DLD1 (cell line): ENCODE measurements around the gene PTPN18.

Experiments used
- in situ Hi-C: cut with HindIII; loops from 2 replicates; pipeline ENCODE4 v1.10.0; 2017; ENCODE audit warnings: low sequenced_read_pairs

Gene PTPN18

GRCh38 chr2:130339885-130340745 is 15.7 kb upstream of the PTPN18 start:
- in situ Hi-C loops = no loop called here

DNA sequence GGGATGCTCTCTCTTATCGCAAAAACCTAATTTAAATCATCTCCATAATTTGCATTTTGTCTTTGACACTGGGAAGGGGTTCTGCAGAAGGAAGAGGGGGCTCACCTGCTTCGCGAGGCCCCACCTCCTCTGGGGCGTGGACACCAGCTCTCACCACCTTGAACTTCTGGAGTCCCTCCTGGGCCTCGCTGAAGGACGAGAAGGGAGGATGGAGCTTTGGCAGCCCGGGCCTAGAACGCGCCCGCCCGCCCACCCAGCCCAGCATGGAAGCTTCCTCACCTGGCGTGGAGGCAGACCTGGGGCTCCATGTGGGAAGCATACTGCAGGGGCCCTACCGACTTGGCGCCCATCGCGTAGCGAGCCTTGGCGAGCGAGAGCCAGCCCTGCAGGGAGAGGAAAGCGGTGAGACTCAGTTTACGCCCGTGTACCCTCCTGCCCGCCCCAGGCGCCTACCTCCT is 14.3 kb upstream of the PTPN18 start:
- in situ Hi-C loops = no loop called here

DNA sequence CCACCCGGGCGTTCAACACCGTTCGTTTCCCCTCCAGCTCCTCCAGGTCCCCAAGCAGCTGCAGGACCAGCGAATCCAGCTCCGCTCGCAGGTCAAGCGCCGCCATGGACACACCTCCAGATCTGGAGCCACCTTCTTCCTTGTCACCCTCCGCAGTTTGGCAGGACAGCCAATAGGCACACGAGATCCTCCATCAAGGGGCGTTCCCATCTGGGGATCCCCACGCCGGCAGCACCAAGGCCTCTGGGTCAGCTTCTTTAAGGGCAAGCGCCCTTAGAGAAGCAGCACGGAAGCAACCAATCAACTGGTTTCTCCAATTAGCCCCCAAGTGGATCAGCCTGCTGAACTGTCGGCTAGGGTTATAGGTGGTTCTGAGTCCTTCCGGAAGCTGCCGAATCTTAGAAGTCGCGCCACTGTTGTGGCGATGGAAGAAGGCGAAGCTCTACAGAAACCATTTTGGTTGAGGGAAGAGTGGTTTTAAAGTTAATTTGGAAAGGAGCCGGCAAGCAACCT is 13.8 kb upstream of the PTPN18 start:
- in situ Hi-C loops = no loop called here

GRCh38 chr2:130342533-130343275 is 13.2 kb upstream of the PTPN18 start, which contains the start of gene IMP4:
IMP4 (plus strand) TSS chr2:130342897; CDS start chr2:130342933, 36 bp downstream.
- in situ Hi-C loops = no loop called here

- in situ Hi-C loops = no loop called here
These were observed 11.3 kb upstream of the PTPN18 start for GRCh38 chr2:130344578-130344977.

DNA sequence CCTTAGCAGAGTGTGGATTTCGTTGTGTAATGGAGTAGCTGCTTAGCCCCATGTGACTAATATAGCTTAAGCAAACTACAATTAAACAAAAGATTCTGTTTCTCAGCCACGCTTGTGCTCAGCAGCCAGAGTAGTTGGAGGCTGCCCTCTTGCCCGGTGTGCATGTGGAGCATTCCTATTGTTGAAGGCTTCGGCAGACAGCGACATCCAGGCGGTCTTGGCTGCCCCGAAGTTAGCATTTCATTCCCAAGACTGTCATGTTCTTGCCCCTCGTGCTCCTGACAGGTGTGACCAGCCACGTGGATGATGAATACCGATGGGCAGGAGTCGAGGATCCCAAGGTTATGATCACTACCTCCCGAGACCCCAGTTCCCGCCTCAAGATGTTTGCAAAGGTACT is 10.8 kb upstream of the PTPN18 start:
- in situ Hi-C loops = no loop called here

- in situ Hi-C loops = no loop called here
These were observed 10.2 kb upstream of the PTPN18 start for GRCh38 chr2:130345611-130346010.

DNA sequence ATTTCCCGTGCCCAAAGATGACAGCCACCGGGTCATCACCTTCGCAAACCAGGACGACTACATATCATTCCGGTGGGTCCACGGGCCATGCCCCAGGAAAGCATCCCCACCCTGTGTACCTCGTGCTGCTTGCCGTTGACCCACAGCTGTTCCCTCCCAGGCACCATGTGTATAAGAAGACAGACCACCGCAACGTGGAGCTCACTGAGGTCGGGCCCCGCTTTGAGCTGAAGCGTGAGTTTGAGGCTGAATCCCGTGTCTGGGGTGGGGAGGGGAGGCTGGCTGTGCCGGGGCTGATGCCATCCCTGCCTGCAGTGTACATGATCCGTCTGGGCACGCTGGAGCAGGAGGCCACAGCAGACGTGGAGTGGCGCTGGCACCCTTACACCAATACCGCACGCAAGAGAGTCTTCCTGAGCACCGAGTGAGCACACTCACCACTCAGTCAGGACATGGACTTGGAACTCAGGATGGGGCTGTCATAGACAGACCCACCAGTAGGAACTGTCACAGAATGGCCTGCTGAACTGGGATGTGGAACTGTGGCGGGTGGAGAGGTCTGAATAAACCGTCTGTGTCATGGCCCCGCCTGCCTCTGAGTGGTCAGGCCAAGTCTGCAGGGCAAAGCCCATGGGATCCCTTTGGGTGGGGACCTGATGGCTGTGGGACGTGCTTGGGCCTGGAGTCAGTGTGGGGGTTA is 9.7 kb upstream of the PTPN18 start:
- in situ Hi-C loops = no loop called here

GRCh38 chr2:130346741-130347066 is 9.2 kb upstream of the PTPN18 start:
- in situ Hi-C loops = no loop called here

DNA sequence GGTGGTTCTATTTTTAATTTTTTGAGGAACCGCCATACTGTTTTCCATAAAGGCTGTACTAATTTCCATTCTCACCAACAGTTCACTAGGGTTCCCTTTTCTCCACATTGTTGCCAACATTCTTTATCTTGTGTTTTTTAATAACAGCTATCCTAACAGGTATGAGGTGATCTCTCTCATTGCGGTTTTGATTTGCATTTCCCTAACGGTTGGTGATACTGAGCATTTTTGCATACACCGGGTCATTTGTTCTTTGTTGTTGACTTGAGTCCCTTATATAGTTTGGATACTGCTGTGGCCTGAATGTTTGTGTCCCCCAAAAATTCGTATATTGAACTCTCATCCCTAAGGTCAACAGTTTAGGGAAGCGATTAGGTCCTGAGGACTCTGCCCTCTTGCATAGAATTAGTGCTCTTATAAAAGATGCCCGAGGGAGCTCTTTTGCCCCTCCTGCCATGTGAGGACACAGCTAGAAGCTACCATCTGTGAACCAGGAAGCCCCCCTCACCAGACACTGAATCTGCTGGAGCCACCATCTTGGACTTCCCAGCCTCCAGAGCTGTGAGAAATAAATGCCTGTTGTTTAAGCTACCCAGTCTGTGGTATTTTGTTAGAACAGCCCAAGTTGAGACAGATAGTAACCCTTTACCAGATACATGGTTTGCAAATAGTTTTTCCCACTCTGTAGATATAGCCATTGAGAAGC is 8.5 kb upstream of the PTPN18 start:
- in situ Hi-C loops = no loop called here

DNA sequence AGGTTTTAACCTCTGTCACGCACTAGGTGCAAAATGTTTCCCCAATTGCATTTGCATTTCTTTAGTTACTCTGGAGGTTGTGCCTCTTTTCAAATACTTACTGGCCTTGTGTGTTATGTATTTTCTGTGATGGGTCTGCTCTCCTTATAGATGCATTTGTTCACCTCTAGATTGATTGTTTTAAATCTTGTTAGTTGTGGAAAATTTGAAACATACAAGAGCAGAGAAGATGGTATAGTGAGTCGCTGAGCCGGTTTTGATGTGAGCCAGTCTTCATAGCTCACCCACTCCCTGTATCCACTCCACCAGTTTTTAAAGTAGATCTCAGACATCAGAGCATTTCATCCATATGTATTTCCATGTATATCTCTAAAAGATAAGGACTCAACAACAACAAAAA is 6.7 kb upstream of the PTPN18 start:
- in situ Hi-C loops = no loop called here

DNA sequence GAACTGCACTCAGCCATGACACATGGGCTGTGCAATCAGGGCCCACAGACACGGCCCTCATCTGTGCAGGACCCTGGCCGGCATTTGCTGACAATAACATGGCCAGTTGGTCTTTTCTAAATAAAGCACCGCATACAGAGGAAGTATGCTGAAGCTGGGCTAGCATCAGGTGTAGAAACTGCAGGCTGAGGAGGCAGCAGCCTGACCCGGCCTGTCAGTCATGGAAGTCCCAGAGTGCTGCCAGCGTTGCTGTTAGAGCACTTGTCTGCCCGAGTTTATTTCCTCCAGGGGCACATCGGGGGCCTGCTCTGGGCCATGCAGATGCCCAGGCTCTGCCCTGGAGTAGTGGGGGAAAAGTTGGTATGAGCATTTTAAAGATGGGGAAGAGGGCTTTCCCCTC is 4.1 kb upstream of the PTPN18 start:
- in situ Hi-C loops = no loop called here

- in situ Hi-C loops = no loop called here
These were observed 3.6 kb upstream of the PTPN18 start for GRCh38 chr2:130352237-130352636.

- in situ Hi-C loops = no loop called here
These were observed 2.3 kb upstream of the PTPN18 start for GRCh38 chr2:130353291-130354138.

DNA sequence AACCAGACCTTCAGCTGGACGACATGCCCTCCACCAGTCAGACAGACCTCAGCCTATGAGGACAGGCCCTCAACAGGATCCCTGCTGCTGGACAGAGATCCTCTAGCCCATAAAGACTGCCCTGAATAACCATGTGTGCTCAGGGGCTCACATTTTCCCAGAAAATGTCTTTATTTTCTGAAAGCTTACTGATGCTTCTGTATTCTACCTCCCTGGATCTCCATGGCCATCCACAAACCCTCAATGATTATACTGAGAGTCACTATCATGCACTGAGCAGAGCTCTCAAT is 1.8 kb upstream of the PTPN18 start:
- in situ Hi-C loops = no loop called here

- in situ Hi-C loops = no loop called here
These were observed 681 bp upstream of the PTPN18 start for GRCh38 chr2:130355172-130355577.

DNA sequence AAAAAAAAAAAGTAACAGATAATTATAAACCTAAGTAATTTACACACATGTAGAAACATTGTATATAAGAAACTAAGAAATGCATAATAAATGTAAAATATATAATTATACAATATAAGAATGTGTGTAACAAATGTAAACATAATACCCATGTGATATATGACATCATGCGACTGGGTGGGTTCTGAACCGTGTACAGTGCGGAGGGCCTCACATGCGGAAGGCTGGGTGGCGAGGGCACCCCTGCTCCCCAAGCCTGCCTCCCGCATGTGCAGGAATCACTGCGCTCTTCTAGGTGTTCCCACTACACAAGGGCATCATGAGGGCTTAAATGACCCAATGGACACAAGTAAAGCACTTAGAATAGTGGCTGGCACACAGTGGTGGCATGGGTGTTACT is 2.0 kb downstream of the PTPN18 start:
- in situ Hi-C loops = no loop called here

GRCh38 chr2:130358420-130359350 is 2.8 kb downstream of the PTPN18 start:
- in situ Hi-C loops = no loop called here

- in situ Hi-C loops = no loop called here
These were observed 3.6 kb downstream of the PTPN18 start for GRCh38 chr2:130359466-130359865.
